GM18499 (cell line): ENCODE measurements around the gene SKOR2.

ENCODE experiments used
- ATAC-seq: cut with Tn5 transposase; IDR thresholded peaks from one replicate; pipeline ENCODE4 v1.9.1; 2021; ENCODE audit warnings: moderate number of reproducible peaks; ENCODE audit not compliant: insufficient read depth, unreplicated experiment

Gene SKOR2

GRCh38 chr18:47251289-47252120 is at the start of gene SKOR2:
Gene SKOR2, minus strand, starts transcription at chr18:47251660. Its CDS starts 2,477 bp downstream, at chr18:47249183.
- ATAC-seq = no peak

- ATAC-seq = no peak
Measured at GRCh38 chr18:47296462-47296861, 45.0 kb upstream of the SKOR2 start.

GRCh38 chr18:47294801-47295200 is 43.3 kb upstream of the SKOR2 start:
- ATAC-seq = no peak

GRCh38 chr18:47288741-47289140 is 37.3 kb upstream of the SKOR2 start:
- no peak for ATAC-seq

GRCh38 chr18:47287911-47288585 is 36.6 kb upstream of the SKOR2 start:
- ATAC-seq = no peak

- ATAC-seq = no peak
Measured at GRCh38 chr18:47286776-47287410, 35.4 kb upstream of the SKOR2 start.

GRCh38 chr18:47285456-47285855 is 34.0 kb upstream of the SKOR2 start:
- no peak for ATAC-seq

GRCh38 chr18:47284721-47285395 is 33.4 kb upstream of the SKOR2 start:
- no peak for ATAC-seq

GRCh38 chr18:47283476-47283875 is 32.0 kb upstream of the SKOR2 start:
- no peak for ATAC-seq

GRCh38 chr18:47280121-47280520 is 28.7 kb upstream of the SKOR2 start:
- ATAC-seq = no peak

GRCh38 chr18:47274961-47275360 is 23.5 kb upstream of the SKOR2 start:
- ATAC-seq = no peak

- no peak for ATAC-seq
Measured at GRCh38 chr18:47265197-47265596, 13.7 kb upstream of the SKOR2 start.

GRCh38 chr18:47264308-47264700 is 12.8 kb upstream of the SKOR2 start:
- ATAC-seq = no peak

- ATAC-seq = no peak
Measured at GRCh38 chr18:47263430-47264307, 12.2 kb upstream of the SKOR2 start.

- no peak for ATAC-seq
Measured at GRCh38 chr18:47263150-47263429, 11.6 kb upstream of the SKOR2 start.

GRCh38 chr18:47262301-47263149 is 11.1 kb upstream of the SKOR2 start:
- no peak for ATAC-seq

GRCh38 chr18:47261902-47262300 is 10.4 kb upstream of the SKOR2 start:
- no peak for ATAC-seq

GRCh38 chr18:47260924-47261701 is 9.7 kb upstream of the SKOR2 start:
- no peak for ATAC-seq
